GM12875 (cell line): ENCODE results near the gene EGFL7.
"Not testable (repeated sequence)": the region's sequence is repeated elsewhere in the genome, so short reads cannot be mapped to it uniquely, and the experiment has no call there.

Experiments used
- H3K4me3 ChIP-seq: one replicate; pipeline ENCODE4 v1.5.1; 2011; ENCODE audit warnings: low read depth, low read length, control low read depth
- TF ChIP-seq, protein P1 (sequence below): IDR thresholded peaks from 2 replicates; pipeline ENCODE4 v1.5.1; 2011; ENCODE audit warnings: low read depth, mild to moderate bottlenecking, control low read depth, inconsistent platforms, low read length, moderate library complexity, borderline replicate concordance; ENCODE audit not compliant: insufficient read depth

The EGFL7 gene

DNA sequence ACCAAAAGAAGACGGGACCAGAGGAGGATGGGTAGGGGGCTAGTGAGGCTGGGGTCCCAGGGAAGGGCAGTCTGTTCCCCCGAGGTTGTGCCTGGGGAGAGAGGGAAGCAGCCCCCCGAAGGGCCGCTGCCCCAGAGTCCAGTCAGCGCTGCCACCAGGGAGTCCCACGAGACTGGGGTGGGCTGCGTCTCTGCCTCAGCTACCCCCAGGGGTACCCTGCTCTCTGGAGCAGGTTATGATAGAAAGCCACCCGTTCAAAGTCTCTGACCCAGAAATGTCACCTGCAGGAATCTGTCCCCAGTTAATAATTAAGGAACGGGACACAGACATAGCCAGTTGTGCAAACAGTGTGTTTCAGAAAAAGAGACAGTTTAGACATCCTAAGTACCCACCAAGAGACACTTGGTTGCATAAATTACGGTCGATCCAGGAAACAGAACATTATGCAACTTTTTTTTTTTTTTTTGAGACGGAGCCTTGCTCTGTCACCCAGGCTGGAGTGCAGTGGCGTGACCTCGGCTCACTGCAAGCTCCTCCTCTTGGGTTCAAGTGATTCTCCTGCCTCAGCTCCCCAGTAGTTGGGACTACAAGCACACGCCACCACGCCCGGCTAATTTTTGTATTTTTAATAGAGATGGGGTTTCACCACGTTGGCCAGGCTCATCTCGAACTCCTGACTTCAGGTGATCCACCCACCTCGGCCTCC lies 35.3 kb downstream of the EGFL7 start:
- TF ChIP-seq, protein P1, sequence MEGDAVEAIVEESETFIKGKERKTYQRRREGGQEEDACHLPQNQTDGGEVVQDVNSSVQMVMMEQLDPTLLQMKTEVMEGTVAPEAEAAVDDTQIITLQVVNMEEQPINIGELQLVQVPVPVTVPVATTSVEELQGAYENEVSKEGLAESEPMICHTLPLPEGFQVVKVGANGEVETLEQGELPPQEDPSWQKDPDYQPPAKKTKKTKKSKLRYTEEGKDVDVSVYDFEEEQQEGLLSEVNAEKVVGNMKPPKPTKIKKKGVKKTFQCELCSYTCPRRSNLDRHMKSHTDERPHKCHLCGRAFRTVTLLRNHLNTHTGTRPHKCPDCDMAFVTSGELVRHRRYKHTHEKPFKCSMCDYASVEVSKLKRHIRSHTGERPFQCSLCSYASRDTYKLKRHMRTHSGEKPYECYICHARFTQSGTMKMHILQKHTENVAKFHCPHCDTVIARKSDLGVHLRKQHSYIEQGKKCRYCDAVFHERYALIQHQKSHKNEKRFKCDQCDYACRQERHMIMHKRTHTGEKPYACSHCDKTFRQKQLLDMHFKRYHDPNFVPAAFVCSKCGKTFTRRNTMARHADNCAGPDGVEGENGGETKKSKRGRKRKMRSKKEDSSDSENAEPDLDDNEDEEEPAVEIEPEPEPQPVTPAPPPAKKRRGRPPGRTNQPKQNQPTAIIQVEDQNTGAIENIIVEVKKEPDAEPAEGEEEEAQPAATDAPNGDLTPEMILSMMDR = no peak
- no peak overlapping the region for H3K4me3 ChIP-seq

DNA sequence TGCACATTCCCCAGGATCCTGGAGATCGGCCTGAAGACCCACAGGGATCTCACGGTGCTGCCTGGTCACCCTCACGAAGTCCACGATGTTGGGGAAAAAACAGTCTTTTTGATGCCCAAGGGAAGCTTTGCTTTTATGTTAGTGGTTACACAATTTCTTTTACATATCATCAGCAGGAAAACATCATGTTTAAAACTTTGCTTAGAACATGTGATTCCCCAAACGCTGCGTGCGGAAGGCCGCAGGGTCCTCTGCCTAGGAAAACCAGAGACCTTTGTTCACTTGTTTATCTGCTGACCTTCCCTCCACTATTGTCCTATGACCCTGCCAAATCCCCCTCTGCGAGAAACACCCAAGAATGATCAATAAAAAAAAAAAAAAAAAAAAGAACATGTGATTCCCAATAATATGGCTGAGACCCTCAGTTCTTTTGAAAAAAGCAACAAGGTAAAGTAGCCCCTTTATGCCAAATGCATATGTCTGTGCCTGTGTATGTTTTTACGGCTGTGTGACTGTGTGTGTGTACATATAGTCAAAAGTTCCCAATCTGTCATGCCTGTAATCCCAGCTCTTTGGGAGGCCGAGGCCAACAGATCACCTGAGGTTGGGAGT lies 36.0 kb downstream of the EGFL7 start:
- TF ChIP-seq, protein P1 = no peak
- no peak overlapping the region for H3K4me3 ChIP-seq

DNA sequence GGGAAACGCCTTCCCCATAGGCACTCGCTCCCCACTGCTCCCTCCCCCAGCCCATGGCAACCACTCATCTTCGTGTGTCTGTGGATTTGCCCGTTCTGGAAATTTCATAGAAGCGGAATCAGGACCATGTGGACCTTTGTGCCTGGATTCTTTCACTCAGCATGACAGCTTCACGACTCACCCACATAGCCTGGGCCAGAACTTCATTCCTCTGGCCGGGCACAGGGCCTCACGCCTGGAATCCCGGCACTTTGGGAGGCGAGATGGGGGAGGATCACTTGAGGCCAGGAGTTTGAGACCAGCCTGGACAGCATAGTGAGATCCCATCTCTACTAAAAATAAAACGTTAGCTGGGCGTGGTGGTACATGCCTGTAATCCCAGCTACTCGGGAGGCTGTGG lies 37.6 kb downstream of the EGFL7 start:
- H3K4me3 ChIP-seq = no peak overlapping the region
- TF ChIP-seq, protein P1 = no peak

DNA sequence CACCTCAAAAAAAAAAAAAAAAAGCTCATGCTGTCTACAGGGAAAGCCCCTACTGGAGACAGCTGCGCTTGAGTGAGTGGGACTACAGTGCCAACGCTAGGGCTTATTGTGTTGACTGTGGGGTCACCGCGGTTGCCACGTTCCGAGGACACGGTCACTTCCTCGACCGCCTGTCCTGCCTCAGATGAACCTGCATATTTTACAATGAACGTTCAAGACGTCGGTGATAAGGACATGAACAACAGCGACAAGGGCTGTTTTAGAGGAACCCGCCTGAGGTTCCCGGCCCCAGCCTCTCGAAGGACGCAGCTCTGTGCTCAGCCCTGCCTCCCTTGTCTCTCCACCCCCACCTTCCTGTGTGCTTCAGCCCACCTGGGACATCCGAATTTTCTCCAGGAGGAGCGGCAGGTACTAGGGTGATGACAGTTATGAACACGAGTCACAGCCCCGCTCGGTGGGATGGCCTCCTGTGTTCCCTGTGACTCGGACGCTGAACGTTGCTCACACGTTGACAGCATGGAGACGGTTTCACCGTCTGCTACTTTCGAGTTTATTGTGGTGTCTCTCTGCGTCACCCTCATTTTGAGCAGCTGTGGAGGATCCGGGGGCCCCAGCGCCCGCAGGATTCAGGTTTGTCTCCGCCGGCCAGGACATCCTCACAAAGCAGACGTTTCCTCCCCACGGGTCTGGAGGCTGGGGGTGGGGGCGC lies 38.4 kb downstream of the EGFL7 start:
- TF ChIP-seq, protein P1 = no peak
- H3K4me3 ChIP-seq = peak overlapping the region; percentile 38

DNA sequence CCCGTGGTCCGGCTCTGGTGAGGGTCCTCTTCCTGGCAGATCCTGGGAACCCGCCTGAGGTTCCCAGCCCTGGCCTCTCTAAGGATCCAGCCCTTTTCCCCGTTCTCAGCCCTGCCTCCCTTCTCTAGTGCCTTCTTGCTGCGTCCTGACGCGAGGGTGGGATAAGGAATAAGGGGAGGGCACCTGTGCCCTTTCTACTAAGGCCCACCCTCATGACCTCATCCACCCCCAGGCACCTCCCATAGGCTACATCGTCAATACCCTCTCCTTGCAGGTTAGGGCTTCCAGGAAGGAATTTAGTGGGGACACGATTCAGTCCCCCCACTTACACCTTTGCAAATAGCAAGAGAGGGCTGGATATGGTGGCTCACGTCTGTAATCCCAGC lies 38.9 kb downstream of the EGFL7 start:
- H3K4me3 ChIP-seq = no peak overlapping the region
- TF ChIP-seq, protein P1 = no peak

DNA sequence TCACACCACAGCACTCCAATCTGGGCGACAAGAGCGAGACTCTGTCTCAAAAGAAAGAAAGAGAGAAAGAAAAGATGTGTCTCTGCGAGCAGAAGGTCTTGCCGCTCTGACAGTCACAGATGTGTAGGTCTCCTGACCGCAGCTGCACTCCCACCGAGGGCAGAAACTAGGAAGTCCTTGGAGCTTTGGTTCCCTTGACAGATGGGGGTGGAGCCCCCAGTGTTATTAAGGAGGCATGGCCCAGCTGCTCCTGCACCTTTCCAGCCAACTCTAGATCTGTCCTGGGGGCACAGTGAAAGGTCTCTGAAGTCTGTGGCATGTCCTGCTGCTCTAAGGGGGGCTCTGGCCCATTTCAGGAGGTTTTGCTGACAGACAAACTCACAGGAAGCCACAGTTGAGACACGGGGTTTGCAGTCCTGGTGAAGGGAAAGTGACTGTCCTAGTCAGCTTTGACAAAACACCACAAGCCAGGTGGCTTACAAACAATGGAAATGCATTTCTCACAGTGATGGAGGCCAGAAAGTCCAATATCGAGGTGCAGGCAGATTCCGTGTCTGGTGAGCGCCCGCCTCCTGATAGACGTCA lies 40.7 kb downstream of the EGFL7 start:
- TF ChIP-seq, protein P1 = no peak
- no peak overlapping the region for H3K4me3 ChIP-seq

DNA sequence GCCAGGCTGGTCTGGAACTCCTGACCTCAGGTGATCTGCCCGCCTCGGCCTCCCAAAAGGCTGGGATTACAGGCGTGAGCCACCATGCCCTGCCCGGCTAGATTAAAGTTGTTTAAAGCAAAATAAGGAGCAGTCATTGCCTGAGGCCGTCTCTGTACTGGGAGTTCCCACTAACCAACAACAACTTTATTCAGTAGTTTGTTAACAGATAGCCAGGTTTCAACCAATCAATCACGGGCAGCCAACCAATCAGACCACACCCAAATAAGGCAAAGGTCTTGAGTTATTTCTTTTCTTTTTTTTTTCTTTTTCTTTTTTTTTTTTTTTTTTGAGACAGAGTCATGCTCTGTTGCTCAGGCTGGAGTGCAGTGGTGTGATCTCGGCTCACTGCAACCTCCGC lies 42.0 kb downstream of the EGFL7 start:
- H3K4me3 ChIP-seq = not testable (repeated sequence)
